Neutrophil (primary cell): ENCODE results near the gene PLB1.

Source experiments
- H3K27ac ChIP-seq: fragments of 200-600 bp; sonication (generic); 2 replicates; pipeline ENCODE4 v1.5.1; 2016; ENCODE audit warnings: mild to moderate bottlenecking, moderate library complexity
- H3K27me3 ChIP-seq: fragments of 200-600 bp; sonication (generic); 2 replicates; pipeline ENCODE4 v1.6.0; 2016; ENCODE audit warnings: mild to moderate bottlenecking
- H3K36me3 ChIP-seq: fragments of 200-600 bp; sonication (generic); 2 replicates; pipeline ENCODE4 v1.5.1; 2017
- H3K4me1 ChIP-seq, 2 experiments: fragments of 200-600 bp in 1 of 2; sonication (generic) in 1 of 2; 1 replicate in 1 of 2; 2 replicates in 1 of 2; pipeline versions ENCODE4 v1.5.1 to v1.6.1; 2013 to 2016; ENCODE audit warnings: low read depth in 1 of 2, low read length in 1 of 2, mild to moderate bottlenecking in 1 of 2, moderate library complexity in 1 of 2; ENCODE audit not compliant: control insufficient read depth in 1 of 2, insufficient read depth in 1 of 2
- H3K4me3 ChIP-seq, 2 experiments: fragments of 200-600 bp in 1 of 2; sonication (generic) in 1 of 2; 1 replicate in 1 of 2; 2 replicates in 1 of 2; pipeline ENCODE4 v1.5.1; 2013 to 2016; ENCODE audit warnings: low read depth in 1 of 2, low read length in 1 of 2, mild to moderate bottlenecking in 1 of 2, moderate library complexity in 1 of 2
- H3K9me3 ChIP-seq: fragments of 200-600 bp; sonication (generic); 2 replicates; pipeline ENCODE4 v1.5.1; 2016
- CTCF ChIP-seq: fragments of 200-600 bp; sonication (generic); IDR thresholded peaks from 2 replicates; pipeline ENCODE4 v1.5.1; 2016; ENCODE audit warnings: antibody characterized with exemption

The PLB1 gene

GRCh38 chr2:28582152-28582551, 86.3 kb downstream of the PLB1 start:
- Histone ChIP-seq H3K36me3 (peaks cover 12% of the 10 kb centered on the region), H3K9me3 (no peaks in the 10 kb centered on the region), H3K4me1 (peaks cover 4 to 5% of the 10 kb centered on the region in 2 experiments), H3K27ac (no peak overlapping the region), H3K27me3 (no peaks in the 10 kb centered on the region), H3K4me3 (no peak overlapping the region)
- no peak for TF ChIP-seq CTCF

GRCh38 chr2:28582595-28582994, 86.7 kb downstream of the PLB1 start:
- Histone ChIP-seq H3K4me1 (peaks cover 9% of the 10 kb centered on the region in 2 experiments), H3K27ac (no peak overlapping the region), H3K36me3 (peaks cover 12% of the 10 kb centered on the region), H3K27me3 (no peaks in the 10 kb centered on the region), H3K4me3 (no peak overlapping the region), H3K9me3 (no peaks in the 10 kb centered on the region)
- TF ChIP-seq CTCF = no peak

- Histone ChIP-seq H3K27me3 (no peaks in the 10 kb centered on the region), H3K27ac (no peak overlapping the region), H3K4me3 (no peak overlapping the region), H3K36me3 (peaks cover 12% of the 10 kb centered on the region), H3K9me3 (no peaks in the 10 kb centered on the region), H3K4me1 (peaks cover 21 to 23% of the 10 kb centered on the region in 2 experiments)
- no peak for TF ChIP-seq CTCF
Observed at GRCh38 chr2:28583899-28584553, 88.2 kb downstream of the PLB1 start.

GRCh38 chr2:28586867-28587266, 91.0 kb downstream of the PLB1 start:
- peaks cover 21 to 23% of the 10 kb centered on the region in 2 experiments for H3K4me1 ChIP-seq
- TF ChIP-seq CTCF = no peak
- H3K36me3 ChIP-seq = peaks cover 13% of the 10 kb centered on the region
- H3K4me3 ChIP-seq = no peak overlapping the region
- H3K27ac ChIP-seq = no peak overlapping the region
- H3K27me3 ChIP-seq = no peaks in the 10 kb centered on the region
- H3K9me3 ChIP-seq = no peaks in the 10 kb centered on the region

GRCh38 chr2:28587526-28588291, 91.8 kb downstream of the PLB1 start:
- no peak for TF ChIP-seq CTCF
- peak overlapping the region in 1 of 2 experiments; percentile 21 for H3K4me3 ChIP-seq
- peaks cover 13% of the 10 kb centered on the region for H3K36me3 ChIP-seq
- peaks cover 21 to 23% of the 10 kb centered on the region in 2 experiments for H3K4me1 ChIP-seq
- H3K9me3 ChIP-seq = no peaks in the 10 kb centered on the region
- no peaks in the 10 kb centered on the region for H3K27me3 ChIP-seq
- H3K27ac ChIP-seq = peak overlapping the region; percentile 78
